GM23338 (cell line): ENCODE data around the gene ARHGEF37.

Experiments used
- CREB1 ChIP-seq: fragments of 250-450 bp; sonication (Bioruptor Pico); IDR thresholded peaks from 2 replicates; pipeline ENCODE4 v1.5.0; 2020; ENCODE audit warnings: low read depth, mild to moderate bottlenecking, moderate library complexity
- CTCF ChIP-seq, 2 experiments: fragments of 200-600 bp in 1 of 2; sonication (generic) in 1 of 2; conservative IDR thresholded peaks; 2 replicates each; pipeline versions ENCODE4 v1.5.1 to v1.6.1; 2016 to 2017; ENCODE audit warnings: antibody characterized with exemption in 2 of 2, low read depth in 2 of 2, mild to moderate bottlenecking in 2 of 2, moderate library complexity in 1 of 2
- EZH2 ChIP-seq: fragments of 200-600 bp; sonication (generic); IDR thresholded peaks from one replicate; pipeline ENCODE4 v1.8.0; 2017; ENCODE audit warnings: antibody characterized with exemption, mild to moderate bottlenecking, low read depth; ENCODE audit not compliant: unreplicated experiment
- EZH2phosphoT487 ChIP-seq: fragments of 200-600 bp; sonication (generic); IDR thresholded peaks from one replicate; pipeline ENCODE4 v1.8.1; 2018; ENCODE audit warnings: antibody characterized with exemption; ENCODE audit not compliant: unreplicated experiment
- JUNB ChIP-seq: IDR thresholded peaks from one replicate; pipeline ENCODE4 v1.6.1; 2016; ENCODE audit warnings: antibody characterized with exemption; ENCODE audit not compliant: unreplicated experiment
- NANOG ChIP-seq: IDR thresholded peaks from 2 replicates; pipeline ENCODE4 v1.6.1; 2016; ENCODE audit warnings: antibody characterized with exemption, borderline replicate concordance
- POLR2AphosphoS5 ChIP-seq: IDR thresholded peaks from 2 replicates; pipeline ENCODE4 v1.6.1; 2016; ENCODE audit warnings: antibody characterized with exemption, low read depth
- STAT1 ChIP-seq: IDR thresholded peaks from one replicate; pipeline ENCODE4 v1.6.1; 2016; ENCODE audit warnings: antibody characterized with exemption; ENCODE audit not compliant: unreplicated experiment
- ZNF114 ChIP-seq: fragments of 250-450 bp; sonication (Bioruptor Pico); IDR thresholded peaks from 2 replicates; pipeline ENCODE4 v1.5.0; 2020; ENCODE audit warnings: mild to moderate bottlenecking, moderate library complexity
- ZNF331 ChIP-seq: fragments of 250-450 bp; sonication (Bioruptor Pico); IDR thresholded peaks from 2 replicates; pipeline ENCODE4 v1.5.0; 2020; ENCODE audit warnings: low read depth, mild to moderate bottlenecking, moderate library complexity
- ZNF462 ChIP-seq: fragments of 250-450 bp; sonication (Bioruptor Pico); IDR thresholded peaks from 2 replicates; pipeline ENCODE4 v1.5.0; 2020; ENCODE audit warnings: mild to moderate bottlenecking, moderate library complexity
- TF ChIP-seq, protein P1 (sequence below): IDR thresholded peaks from one replicate; pipeline ENCODE4 v1.6.1; 2018; ENCODE audit warnings: antibody characterized with exemption; ENCODE audit not compliant: unreplicated experiment
- TF ChIP-seq, protein P2 (sequence below): IDR thresholded peaks from 2 replicates; pipeline ENCODE4 v1.6.1; 2016; ENCODE audit warnings: antibody characterized with exemption

DNA sequence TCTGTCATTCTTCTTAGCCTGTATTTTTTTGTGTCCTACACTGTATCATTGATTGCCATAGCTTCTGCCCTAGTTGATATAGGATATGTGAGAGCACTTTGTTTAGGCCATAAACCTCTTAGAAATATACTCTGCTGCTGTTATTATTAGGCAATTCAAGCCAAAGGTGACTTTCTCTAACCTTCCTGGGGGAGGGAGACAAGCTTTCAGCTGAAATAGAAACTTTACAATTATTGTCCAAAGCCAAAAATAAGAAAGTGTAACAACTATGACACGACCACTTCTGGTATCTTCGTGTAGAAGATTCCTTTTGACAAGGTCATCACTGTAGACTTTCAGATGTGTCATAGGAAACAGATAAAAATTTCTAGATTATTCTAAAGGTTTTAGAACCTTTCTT lies 17.8 kb upstream of the ARHGEF37 start:
- TF ChIP-seq POLR2AphosphoS5 (no peak), EZH2phosphoT487 (no peak), CTCF (conservative IDR thresholded peaks at IDR 0.05; ENCODE audit: low read depth in 2 of 2) (no peak), EZH2 (no peak), JUNB (no peak), ZNF331 (CRISPR knock-in tag) (no peak), STAT1 (no peak), CREB1 (no peak), ZNF114 (CRISPR knock-in tag) (no peak), ZNF462 (CRISPR knock-in tag) (no peak), NANOG (no peak)
- TF ChIP-seq, protein P1, sequence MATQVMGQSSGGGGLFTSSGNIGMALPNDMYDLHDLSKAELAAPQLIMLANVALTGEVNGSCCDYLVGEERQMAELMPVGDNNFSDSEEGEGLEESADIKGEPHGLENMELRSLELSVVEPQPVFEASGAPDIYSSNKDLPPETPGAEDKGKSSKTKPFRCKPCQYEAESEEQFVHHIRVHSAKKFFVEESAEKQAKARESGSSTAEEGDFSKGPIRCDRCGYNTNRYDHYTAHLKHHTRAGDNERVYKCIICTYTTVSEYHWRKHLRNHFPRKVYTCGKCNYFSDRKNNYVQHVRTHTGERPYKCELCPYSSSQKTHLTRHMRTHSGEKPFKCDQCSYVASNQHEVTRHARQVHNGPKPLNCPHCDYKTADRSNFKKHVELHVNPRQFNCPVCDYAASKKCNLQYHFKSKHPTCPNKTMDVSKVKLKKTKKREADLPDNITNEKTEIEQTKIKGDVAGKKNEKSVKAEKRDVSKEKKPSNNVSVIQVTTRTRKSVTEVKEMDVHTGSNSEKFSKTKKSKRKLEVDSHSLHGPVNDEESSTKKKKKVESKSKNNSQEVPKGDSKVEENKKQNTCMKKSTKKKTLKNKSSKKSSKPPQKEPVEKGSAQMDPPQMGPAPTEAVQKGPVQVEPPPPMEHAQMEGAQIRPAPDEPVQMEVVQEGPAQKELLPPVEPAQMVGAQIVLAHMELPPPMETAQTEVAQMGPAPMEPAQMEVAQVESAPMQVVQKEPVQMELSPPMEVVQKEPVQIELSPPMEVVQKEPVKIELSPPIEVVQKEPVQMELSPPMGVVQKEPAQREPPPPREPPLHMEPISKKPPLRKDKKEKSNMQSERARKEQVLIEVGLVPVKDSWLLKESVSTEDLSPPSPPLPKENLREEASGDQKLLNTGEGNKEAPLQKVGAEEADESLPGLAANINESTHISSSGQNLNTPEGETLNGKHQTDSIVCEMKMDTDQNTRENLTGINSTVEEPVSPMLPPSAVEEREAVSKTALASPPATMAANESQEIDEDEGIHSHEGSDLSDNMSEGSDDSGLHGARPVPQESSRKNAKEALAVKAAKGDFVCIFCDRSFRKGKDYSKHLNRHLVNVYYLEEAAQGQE = no peak
- TF ChIP-seq, protein P2, sequence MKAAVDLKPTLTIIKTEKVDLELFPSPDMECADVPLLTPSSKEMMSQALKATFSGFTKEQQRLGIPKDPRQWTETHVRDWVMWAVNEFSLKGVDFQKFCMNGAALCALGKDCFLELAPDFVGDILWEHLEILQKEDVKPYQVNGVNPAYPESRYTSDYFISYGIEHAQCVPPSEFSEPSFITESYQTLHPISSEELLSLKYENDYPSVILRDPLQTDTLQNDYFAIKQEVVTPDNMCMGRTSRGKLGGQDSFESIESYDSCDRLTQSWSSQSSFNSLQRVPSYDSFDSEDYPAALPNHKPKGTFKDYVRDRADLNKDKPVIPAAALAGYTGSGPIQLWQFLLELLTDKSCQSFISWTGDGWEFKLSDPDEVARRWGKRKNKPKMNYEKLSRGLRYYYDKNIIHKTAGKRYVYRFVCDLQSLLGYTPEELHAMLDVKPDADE = no peak
